Measurements from ENCODE around the gene LMAN2L.

The LMAN2L gene

DNA sequence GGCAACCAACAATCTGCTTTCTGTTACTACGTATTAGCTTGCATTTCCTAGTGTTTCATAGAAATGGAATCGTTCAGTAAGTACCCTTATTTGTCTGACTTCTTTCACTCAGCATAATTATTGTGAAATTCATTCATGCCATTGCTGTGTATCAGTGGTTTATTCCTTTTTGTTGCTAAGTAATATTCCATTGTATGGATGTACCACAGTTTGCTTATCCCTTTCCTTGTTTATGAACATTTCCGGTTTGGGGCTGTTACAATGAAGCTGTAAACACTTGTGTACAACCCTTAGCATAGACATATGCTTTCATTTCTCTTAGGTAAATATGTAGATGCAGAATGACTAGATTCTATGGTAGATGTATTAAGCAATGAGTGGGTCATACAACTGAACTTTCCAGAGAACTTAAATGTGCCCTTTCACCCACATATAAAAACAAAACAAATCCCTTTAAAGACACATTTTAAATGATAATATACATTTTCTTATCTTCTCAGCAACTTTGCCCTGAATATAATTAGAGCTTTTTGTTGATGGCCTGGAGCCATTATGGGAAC lies 75.4 kb downstream of the LMAN2L start:
- TF ChIP-seq, protein P1, sequence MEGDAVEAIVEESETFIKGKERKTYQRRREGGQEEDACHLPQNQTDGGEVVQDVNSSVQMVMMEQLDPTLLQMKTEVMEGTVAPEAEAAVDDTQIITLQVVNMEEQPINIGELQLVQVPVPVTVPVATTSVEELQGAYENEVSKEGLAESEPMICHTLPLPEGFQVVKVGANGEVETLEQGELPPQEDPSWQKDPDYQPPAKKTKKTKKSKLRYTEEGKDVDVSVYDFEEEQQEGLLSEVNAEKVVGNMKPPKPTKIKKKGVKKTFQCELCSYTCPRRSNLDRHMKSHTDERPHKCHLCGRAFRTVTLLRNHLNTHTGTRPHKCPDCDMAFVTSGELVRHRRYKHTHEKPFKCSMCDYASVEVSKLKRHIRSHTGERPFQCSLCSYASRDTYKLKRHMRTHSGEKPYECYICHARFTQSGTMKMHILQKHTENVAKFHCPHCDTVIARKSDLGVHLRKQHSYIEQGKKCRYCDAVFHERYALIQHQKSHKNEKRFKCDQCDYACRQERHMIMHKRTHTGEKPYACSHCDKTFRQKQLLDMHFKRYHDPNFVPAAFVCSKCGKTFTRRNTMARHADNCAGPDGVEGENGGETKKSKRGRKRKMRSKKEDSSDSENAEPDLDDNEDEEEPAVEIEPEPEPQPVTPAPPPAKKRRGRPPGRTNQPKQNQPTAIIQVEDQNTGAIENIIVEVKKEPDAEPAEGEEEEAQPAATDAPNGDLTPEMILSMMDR (IDR thresholded peaks at IDR 0.05; ENCODE audit: low read depth, low read length, missing control alignments), result no peak
- in situ Hi-C loops (cut with HindIII; ENCODE audit: low pct_ligation_motif_present, low sequenced_read_pairs), result no loop called here
- Histone ChIP-seq H3K27me3 (replicated peaks) (no peaks in the 10 kb centered on the region), H3K4me3 (ENCODE audit: low read depth, low read length) (no peak overlapping the region), H3K27ac (peak overlapping the region; percentile 93), H3K36me3 (replicated peaks) (no peaks in the 10 kb centered on the region)
- no peak for DNase-seq

DNA sequence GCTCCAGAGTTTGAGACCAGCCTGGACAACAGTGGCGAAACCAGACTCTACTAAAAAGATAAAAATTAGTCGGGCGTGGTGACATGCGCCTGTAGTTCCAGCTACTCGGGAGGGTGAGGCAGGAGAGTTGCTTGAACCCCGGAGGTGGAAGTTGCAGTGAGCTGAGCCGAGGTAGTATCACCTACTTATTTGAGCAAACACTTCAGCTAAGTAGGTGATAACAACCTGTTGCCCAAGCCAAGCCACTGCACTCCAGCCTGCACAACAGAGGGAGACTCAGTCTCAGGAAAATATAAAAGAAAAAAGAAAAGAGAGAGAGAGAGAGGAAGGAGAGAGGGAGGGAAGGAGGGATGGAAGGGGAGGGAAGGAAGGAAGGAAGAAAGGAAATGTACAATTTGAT lies 76.0 kb downstream of the LMAN2L start:
- H3K36me3 ChIP-seq (replicated peaks), result no peaks in the 10 kb centered on the region
- DNase-seq, result no peak
- in situ Hi-C loops (cut with HindIII; ENCODE audit: low pct_ligation_motif_present, low sequenced_read_pairs), result no loop called here
- TF ChIP-seq, protein P1 (IDR thresholded peaks at IDR 0.05; ENCODE audit: low read depth, low read length, missing control alignments), result no peak
- no peak overlapping the region for H3K27ac ChIP-seq
- H3K4me3 ChIP-seq (ENCODE audit: low read depth, low read length), result no peak overlapping the region
- H3K27me3 ChIP-seq (replicated peaks), result no peaks in the 10 kb centered on the region

DNA sequence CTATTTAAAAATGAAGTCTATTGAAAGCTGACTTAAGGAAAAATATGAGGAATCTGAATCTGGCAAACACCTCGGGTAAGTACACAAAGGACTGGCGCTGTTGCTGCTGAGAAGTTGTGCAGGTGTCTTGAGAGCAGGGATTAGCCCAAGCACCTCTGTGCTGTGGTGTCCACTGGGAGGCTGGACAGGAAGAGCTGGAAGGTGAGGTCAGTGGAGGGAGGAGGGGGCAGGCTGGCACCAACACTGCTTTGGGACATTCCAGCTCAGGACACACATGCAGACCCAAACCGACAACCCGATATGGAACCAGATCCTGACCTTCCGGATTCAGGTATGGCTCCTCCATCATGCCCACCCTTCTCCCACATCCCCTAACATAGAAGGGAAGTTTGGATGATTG lies 76.7 kb downstream of the LMAN2L start:
- TF ChIP-seq, protein P1 (IDR thresholded peaks at IDR 0.05; ENCODE audit: low read depth, low read length, missing control alignments), result no peak
- Histone ChIP-seq H3K36me3 (replicated peaks) (no peaks in the 10 kb centered on the region), H3K27me3 (replicated peaks) (no peaks in the 10 kb centered on the region), H3K4me3 (ENCODE audit: low read depth, low read length) (no peak overlapping the region), H3K27ac (no peak overlapping the region)
- DNase-seq, result no peak
- in situ Hi-C loops (cut with HindIII; ENCODE audit: low pct_ligation_motif_present, low sequenced_read_pairs), result no loop called here

DNA sequence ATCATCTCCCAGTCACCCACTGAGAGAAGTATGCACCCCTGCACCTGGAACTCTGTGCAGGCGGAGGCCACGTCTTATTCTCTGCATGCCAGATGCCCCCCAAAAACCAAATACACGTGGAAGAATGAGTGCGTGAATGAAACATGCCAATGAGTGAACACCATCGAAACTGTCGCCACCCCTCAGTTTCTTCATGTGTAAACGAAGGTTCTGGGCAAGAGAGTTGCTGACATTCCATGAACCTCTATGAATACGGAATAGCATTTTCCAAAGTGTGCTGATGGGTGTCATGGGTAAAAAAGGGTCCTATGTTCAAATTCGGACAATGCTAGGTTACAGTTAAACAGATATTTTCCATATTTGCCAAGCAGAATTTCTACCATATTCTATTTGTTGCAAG lies 77.5 kb downstream of the LMAN2L start:
- in situ Hi-C loops (cut with HindIII; ENCODE audit: low pct_ligation_motif_present, low sequenced_read_pairs), result no loop called here
- no peak for DNase-seq
- no peak overlapping the region for H3K4me3 ChIP-seq (ENCODE audit: low read depth, low read length)
- no peaks in the 10 kb centered on the region for H3K36me3 ChIP-seq (replicated peaks)
- no peaks in the 10 kb centered on the region for H3K27me3 ChIP-seq (replicated peaks)
- H3K27ac ChIP-seq, result no peak overlapping the region
- TF ChIP-seq, protein P1 (IDR thresholded peaks at IDR 0.05; ENCODE audit: low read depth, low read length, missing control alignments), result no peak

DNA sequence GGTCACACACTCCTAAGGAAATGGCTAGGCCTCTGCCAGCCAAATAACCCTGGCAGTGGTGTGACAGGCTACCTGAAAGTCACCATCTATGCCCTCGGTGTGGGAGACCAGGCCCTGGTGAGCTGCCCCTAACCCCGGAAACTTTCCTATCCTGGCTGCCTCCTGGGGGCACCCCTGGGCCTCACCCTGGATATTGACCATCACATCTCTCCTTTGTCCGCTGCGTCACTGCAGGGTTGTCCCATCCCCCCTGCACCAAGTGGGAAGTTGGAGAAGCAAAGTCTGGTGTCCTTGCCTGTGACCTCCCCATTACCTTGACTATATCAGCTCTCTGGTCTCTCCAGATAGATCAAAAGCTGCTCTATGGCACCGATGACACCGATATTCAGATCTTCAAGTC lies 78.5 kb downstream of the LMAN2L start:
- in situ Hi-C loops (cut with HindIII; ENCODE audit: low pct_ligation_motif_present, low sequenced_read_pairs), result no loop called here
- Histone ChIP-seq H3K27me3 (replicated peaks) (no peaks in the 10 kb centered on the region), H3K4me3 (ENCODE audit: low read depth, low read length) (no peak overlapping the region), H3K27ac (no peak overlapping the region), H3K36me3 (replicated peaks) (no peaks in the 10 kb centered on the region)
- TF ChIP-seq, protein P1 (IDR thresholded peaks at IDR 0.05; ENCODE audit: low read depth, low read length, missing control alignments), result no peak
- DNase-seq, result no peak

DNA sequence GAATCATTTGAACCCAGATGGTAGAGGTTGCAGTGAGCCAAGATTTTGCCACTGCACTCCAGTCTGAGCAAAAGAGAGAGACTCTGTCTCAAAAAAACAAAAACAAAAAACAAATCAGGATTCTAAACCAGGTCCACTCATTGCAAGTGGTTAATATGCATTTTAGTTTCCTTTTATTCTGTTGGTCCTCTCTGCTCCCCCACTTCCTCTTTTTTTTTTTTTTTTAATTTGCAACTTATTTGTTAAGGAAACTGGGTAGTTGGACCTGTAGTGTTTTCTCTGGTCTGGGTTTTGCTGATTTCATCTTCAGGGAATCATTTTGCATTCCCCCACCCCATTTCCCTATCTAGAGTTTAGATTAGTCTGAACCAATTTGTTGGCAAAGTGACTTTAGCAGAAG lies 83.3 kb downstream of the LMAN2L start:
- H3K36me3 ChIP-seq (replicated peaks), result no peaks in the 10 kb centered on the region
- TF ChIP-seq, protein P1 (IDR thresholded peaks at IDR 0.05; ENCODE audit: low read depth, low read length, missing control alignments), result no peak
- no peaks in the 10 kb centered on the region for H3K27me3 ChIP-seq (replicated peaks)
- no peak for DNase-seq
- in situ Hi-C loops (cut with HindIII; ENCODE audit: low pct_ligation_motif_present, low sequenced_read_pairs), result no loop called here
- H3K4me3 ChIP-seq (ENCODE audit: low read depth, low read length), result no peak overlapping the region
- H3K27ac ChIP-seq, result no peak overlapping the region

Data from brain microvascular endothelial cell (primary cell).